Hair follicular keratinocyte (primary cell): ENCODE results near the gene PRIM2. TPM values are rescaled to one million over a fixed set of nuclear protein-coding genes. Genes with fewer than 3 reads are reported as not detected.

ENCODE experiments used
- total RNA-seq: library from RNA; depleted of rRNA; stranded (reverse); fragments of >200 nt; gene quantifications from 2 replicates; pipeline ENCODE4 v1.2.3, GENCODE V29; 2015

The PRIM2 gene, protein sequence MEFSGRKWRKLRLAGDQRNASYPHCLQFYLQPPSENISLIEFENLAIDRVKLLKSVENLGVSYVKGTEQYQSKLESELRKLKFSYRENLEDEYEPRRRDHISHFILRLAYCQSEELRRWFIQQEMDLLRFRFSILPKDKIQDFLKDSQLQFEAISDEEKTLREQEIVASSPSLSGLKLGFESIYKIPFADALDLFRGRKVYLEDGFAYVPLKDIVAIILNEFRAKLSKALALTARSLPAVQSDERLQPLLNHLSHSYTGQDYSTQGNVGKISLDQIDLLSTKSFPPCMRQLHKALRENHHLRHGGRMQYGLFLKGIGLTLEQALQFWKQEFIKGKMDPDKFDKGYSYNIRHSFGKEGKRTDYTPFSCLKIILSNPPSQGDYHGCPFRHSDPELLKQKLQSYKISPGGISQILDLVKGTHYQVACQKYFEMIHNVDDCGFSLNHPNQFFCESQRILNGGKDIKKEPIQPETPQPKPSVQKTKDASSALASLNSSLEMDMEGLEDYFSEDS
- 15.0 and 27.5 TPM in 2 replicates for total RNA-seq

DNA sequence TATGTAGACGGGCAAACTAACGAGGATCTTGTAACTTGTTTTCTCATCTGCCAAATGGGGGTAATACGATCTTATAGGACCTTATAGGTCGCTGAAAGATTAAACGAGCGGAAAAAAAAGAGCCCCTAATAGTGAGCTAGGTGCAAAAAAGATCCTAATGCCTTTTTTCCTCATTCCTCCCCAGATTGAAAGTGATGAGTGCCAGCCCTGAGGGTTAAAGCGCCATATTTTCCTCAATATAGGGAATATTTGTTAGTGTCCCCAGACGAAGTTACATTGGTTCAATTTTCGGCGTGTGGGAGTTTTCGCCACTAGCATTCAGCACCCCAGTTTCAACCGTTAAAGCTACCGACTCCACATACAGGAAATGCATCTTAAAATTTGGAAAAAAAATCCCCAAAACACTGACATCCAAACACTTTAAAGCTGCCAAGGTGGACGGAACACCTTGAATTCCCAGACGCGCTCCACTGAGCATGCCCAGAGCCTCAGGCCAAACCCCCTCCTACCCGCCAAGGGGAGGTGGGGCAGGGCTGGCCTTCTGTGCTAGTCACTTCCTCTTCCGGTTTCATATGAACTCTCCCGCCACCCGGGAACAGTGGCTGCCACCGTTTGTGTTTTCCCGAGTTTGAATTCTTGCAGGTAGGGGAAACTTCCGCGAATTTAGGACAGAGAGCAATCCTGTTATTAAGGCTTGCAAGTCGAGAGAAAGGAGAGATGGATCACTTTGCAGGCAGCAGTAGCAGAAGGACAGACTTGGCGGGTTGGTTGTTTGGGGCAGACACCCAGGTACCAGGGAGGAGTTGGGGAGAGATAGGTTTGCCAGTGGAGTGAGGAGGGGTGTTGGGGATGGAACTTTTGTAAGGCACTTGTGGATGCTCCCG is at the start of gene PRIM2:
Gene PRIM2 (plus strand): TSS at position 571 of the 884 bp plus-strand sequence. CDS start 816 bp downstream, outside the sequence.

Other genes starting within 250 kb of the PRIM2 start
- 19.8 and 22.6 TPM in 2 replicates for gene ZNF451, start 227.4 kb upstream of the PRIM2 start, total RNA-seq
- 1.1 and 2.8 TPM in 2 replicates for gene BAG2, start 145.3 kb upstream of the PRIM2 start, total RNA-seq
- 6.6 and 8.1 TPM in 2 replicates for gene RAB23, start 95.3 kb upstream of the PRIM2 start, total RNA-seq